ENCODE measurements around the gene PIP5KL1. TPM values are rescaled to one million over a fixed set of nuclear protein-coding genes. Genes with fewer than 3 reads are reported as not detected.

Gene PIP5KL1
- total and polyA plus RNA-seq, 2 of the 8 experiments (the other 6 are each of a cell fraction or from before 2014, with no cell fraction given) = 13.4 to 15.4 TPM

DNA sequence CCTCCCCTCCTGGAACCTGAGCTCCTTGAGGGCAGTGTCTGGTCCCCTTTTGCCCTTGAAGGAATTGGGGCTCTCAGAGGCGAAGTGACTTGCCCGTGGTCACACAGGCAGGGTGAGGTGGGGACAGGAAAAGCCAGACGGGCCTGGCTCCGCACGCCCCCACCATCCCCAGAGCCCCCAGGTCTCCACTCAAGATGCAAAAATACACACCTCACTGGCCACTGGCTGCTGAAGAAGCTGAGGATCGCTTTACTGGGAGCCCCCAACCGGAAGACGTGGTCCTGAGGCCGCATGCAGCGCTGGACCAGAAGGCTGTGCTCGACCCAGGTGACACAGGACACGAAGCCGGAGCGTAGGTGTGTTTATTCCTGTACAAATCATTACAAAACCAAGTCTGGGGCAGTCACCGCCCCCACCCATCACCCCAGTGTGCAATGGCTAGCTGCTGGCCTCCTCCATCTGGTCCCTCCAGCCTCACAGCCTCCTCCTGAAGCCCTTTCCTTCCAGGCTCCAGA lies 45.5 kb downstream of the PIP5KL1 start:
- Histone ChIP-seq H3K56ac (replicated peaks; ENCODE audit: insufficient read length, low read depth, low read length) (no peak overlapping the region), H2BK15ac (ENCODE audit: low read length) (no peak overlapping the region), H3K27ac (ENCODE audit: low read depth, low read length) (no peak overlapping the region), H4K20me1 (replicated peaks in 1 of 2; ENCODE audit: control insufficient read depth in 1 of 2, insufficient read depth in 2 of 2, low read length in 2 of 2) (peaks cover 0 to 3% of the 10 kb centered on the region in 2 experiments), H3K14ac (ENCODE audit: insufficient read length) (no peak overlapping the region), H3K9ac (replicated peaks in 1 of 4; ENCODE audit: extremely low read depth in 1 of 4, low read depth in 3 of 4, low read length in 3 of 4) (no peak overlapping the region), H2AFZ (ENCODE audit: low read length) (no peak overlapping the region), H3K9me3 (ENCODE audit: insufficient read depth in 2 of 2, low read depth in 1 of 2, low read length in 1 of 2) (no peaks in the 10 kb centered on the region), H2BK5ac (ENCODE audit: low read depth, low read length) (peak overlapping the region; percentile 49; the same call in 1 of the 2 replicates), H2BK20ac (ENCODE audit: low read length) (no peak overlapping the region), H2BK120ac (replicated peaks; ENCODE audit: low read depth, low read length) (no peak overlapping the region), H2BK12ac (ENCODE audit: low read depth, low read length) (no peak overlapping the region), H3K4ac (replicated peaks; ENCODE audit: insufficient read length, low read depth, low read length) (no peak overlapping the region), H3K4me2 (ENCODE audit: insufficient read depth in 1 of 2, low read depth in 2 of 2, low read length in 2 of 2) (no peak overlapping the region), H3K27me3 (replicated peaks in 1 of 4; ENCODE audit: control insufficient read depth in 3 of 4, extremely low read depth in 1 of 4, insufficient read depth in 3 of 4, low read length in 3 of 4) (no peaks in the 10 kb centered on the region), H4K8ac (ENCODE audit: extremely low read depth, insufficient read depth, low read length) (no peak overlapping the region), H4K5ac (ENCODE audit: insufficient read length, low read depth, low read length) (no peak overlapping the region), H3K23me2 (ENCODE audit: low read depth, low read length) (no peaks in the 10 kb centered on the region), H3K4me1 (replicated peaks in 1 of 4; ENCODE audit: control insufficient read depth in 3 of 4, insufficient read depth in 4 of 4, low read length in 3 of 4) (no peaks in the 10 kb centered on the region; a peak in 3 of 7 replicates), H3K23ac (ENCODE audit: insufficient read length) (no peak overlapping the region), H4K91ac (replicated peaks; ENCODE audit: insufficient read length, low read length) (no peak overlapping the region), H3K36me3 (ENCODE audit: control insufficient read depth in 2 of 4, insufficient read depth in 4 of 4, low read length in 3 of 4) (peaks cover 0 to 14% (median 9%) of the 10 kb centered on the region in 4 experiments; a peak in 4 of 8 replicates), H3K4me3 (ENCODE audit: extremely low read depth in 1 of 4, insufficient read depth in 2 of 4, low read depth in 3 of 4, low read length in 4 of 4) (no peak overlapping the region), H3K18ac (ENCODE audit: extremely low read depth, low read length) (no peak overlapping the region; the same call in 1 of the 2 replicates), H3K79me1 (ENCODE audit: low read depth, low read length) (no peaks in the 10 kb centered on the region), H3K79me2 (ENCODE audit: control insufficient read depth in 1 of 2, insufficient read depth in 2 of 2, low read length in 2 of 2) (no peaks in the 10 kb centered on the region), H2AK5ac (ENCODE audit: low read depth, low read length) (no peak overlapping the region)
- ChIA-PET CTCF (ENCODE audit: partially characterized antibody) (interaction anchor here (0.7 to 2.2 kb wide), 13 partner anchors 10 to 282 kb away, joined by 3 to 10 read pairs (median 5); partner anchors contain the start of genes ST6GALNAC4 and TOR2A), POLR2A (ENCODE audit: partially characterized antibody) (interaction anchor here (0.8 to 8.6 kb wide), 10 partner anchors 9 to 83 kb away, joined by 3 to 91 read pairs (median 4); partner anchors contain the start of genes PIP5KL1, ST6GALNAC4 and ST6GALNAC6)
- no peak for FAIRE-seq
- DNase-seq (ENCODE audit: low read depth in 1 of 2, low spot score in 2 of 2) = no peak
- 94% methylated on average over 15 of the region's 15 CpGs; no CpG with 5 or more reads in 1 of the 2 experiments for WGBS, 2 experiments (ENCODE audit: extremely low coverage in 1 of 2, insufficient coverage in 1 of 2, insufficient read length in 1 of 2, insufficient replicate concordance in 2 of 2, low coverage in 1 of 2, low lambda C conversion rate in 2 of 2, missing lambda C conversion rate in 1 of 2)
- TF ChIP-seq EGR1 (IDR thresholded peaks at IDR 0.05; ENCODE audit: borderline replicate concordance, low read depth, low read length) = no peak
